AG20443 (cell line): ENCODE measurements around the gene PSMB11.
"Not testable (repeated sequence)": the region's sequence is repeated elsewhere in the genome, so short reads cannot be mapped to it uniquely, and the experiment has no call there.

Experiments used
- DNase-seq: peaks from one replicate; pipeline ENCODE4 v3.0.0; 2012; ENCODE audit warnings: low spot score, mixed read lengths

PSMB11 gene

GRCh38 chr14:23042162-23042965 is at the start of gene PSMB11:
PSMB11 (plus strand) TSS chr14:23042212; CDS start chr14:23042226, 14 bp downstream.
- DNase-seq = no peak

DNA sequence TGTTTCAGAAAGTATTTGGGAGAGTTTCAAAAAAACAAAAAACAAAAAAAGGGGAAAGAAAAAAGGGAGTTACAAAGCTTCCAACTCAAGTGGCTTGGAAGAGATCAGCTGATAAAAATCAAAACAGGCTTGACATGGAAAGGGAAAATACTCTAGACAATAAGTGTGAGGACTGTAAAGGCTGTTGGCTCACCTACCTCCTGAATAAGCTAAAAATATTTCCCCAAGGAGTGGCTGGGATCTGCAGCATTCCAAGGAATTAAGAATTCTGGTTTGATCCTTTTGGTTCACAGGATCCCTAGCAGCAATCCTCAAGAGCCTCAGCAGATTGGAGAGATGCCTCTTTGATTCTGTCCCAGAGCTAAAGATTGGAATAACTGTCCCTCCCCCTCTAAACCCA is 48.5 kb upstream of the PSMB11 start:
- no peak for DNase-seq

DNA sequence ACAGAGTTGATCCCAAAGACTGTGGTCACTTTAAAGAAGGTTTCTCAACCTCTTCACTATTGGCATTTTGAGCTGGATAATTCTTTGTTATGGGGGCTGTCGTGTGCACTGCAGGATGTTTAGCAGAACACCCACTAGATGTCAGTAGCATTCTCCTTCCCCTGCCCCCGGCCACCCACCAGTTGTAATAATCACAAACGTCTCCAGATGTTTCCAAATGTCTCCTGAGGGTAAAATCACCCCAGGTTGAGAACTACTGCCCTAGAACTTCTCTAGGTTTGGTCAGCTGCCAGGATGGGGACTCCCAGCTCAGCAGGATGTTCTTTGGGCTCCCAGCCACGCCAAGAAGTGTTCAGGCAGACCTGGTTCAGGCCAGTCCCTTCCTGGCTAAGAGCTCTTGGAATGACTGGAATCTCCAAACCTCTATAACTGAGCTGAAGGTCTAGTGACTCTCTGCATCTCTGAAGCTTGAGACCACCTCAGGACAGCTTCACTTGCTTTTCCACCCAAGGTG is 47.2 kb upstream of the PSMB11 start:
- peak; percentile 51 for DNase-seq

GRCh38 chr14:22995889-22996625 is 46.0 kb upstream of the PSMB11 start:
- DNase-seq = no peak

GRCh38 chr14:22996768-22997654 is 45.0 kb upstream of the PSMB11 start:
- no peak for DNase-seq

- DNase-seq = no peak
Observed at GRCh38 chr14:22997676-22998323, 44.2 kb upstream of the PSMB11 start.

DNA sequence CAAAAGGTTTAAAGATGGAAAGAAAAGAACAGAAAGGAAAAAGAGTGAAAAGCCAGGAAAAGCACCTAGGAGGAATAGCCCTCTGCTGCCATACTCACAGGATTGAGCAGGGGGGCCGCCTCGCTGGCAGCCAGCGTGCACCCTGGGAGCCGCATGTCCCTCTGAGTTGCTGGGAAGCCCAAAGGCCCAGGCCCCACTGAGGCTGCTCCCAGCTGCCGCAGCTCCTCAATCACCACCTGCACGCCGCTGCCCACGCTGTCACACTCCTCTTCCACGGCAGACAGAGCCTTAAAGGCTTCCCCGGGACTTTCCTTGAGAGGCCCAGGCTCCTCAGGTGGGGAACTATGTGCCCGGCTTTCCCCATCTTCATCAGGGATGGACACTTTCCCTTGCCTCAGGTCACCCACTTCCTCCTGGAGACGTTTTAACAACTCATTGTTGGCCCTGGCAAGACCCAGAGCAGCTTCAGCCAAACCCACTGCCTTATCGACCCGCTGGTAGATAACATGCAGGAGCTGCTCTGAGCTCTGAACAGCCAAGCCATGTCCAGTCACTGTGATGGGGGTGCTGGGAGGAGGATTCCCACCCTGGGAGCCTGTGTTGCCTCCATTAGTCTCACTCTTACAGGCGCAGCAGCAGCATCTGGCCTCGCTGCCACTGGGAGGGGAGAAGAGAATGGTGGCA is 43.5 kb upstream of the PSMB11 start:
- no peak for DNase-seq

DNA sequence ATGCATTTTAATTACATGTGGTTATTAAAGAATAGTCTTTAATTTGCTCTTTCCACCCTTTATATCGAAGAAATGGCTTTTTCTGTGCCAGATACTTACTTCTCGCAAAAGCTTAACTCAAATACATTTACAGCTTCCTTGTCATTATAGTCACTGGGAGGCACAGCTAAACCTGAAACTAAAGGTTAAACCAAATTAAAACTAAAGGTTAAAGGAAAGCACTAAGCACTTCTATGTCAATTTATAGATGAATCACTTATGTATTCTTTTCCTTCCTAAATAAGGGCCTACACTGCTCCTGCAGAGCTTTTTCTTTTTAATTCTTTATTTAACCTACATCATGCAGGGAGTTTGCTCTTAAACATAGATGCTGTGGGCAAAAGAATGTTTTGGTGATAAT is 41.2 kb upstream of the PSMB11 start:
- DNase-seq = no peak

DNA sequence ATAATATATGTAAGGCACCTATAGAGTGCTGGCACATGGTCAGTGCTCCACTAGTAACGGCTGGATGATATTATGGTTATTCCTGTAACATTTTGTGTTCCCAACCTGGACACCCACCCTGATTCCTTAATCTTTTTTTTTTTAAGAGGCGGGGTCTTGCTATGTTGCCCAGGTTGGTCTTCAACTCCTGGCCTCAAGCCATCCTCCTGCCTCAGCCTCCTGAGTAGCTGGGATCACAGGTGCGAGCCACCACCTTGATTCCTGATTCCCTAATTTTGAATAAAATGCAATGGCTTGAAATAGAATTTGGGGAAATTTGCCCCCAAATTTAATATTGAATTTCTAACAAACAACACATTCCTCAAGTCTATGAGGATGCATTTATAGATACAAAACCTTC is 39.4 kb upstream of the PSMB11 start:
- no peak for DNase-seq

- DNase-seq = not testable (repeated sequence)
Observed at GRCh38 chr14:23004274-23004673, 37.7 kb upstream of the PSMB11 start.

DNA sequence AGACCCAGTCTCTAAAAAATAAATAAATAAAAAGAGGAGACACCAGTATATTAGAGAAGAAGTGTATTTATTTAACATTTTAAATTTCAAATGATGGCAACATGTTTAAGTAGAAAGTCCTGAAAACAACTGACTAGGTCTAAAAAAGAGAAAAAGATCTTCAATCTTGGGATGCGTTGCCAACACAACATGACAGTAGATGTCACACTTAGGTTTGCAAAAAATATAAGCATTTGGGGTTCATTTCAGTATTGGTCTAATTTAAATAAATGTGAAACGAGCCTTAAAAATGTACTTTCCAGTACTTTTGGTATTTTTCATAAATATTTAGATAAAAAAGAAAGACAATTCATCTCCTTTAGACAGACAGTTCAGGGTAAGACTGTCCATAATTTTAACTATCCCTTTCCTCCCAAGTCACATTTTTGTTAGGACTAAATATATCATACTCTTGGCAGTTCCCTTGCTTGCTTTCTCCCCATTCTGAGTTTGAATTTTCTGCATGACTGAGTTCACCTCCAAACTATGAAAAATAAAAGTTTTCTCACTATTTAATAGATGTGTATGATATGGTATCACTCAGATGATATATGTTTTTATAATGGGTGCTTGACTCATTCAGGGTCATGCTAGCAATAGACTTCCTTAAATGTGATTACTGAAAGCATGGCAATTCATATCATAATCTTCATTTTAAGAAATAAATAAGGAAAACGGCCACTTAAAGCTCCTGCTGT is 36.4 kb upstream of the PSMB11 start:
- no peak for DNase-seq

- DNase-seq = no peak
Observed at GRCh38 chr14:23006188-23006534, 35.9 kb upstream of the PSMB11 start.

GRCh38 chr14:23006544-23007419 is 35.2 kb upstream of the PSMB11 start:
- DNase-seq = peak; percentile 97

- no peak for DNase-seq
Observed at GRCh38 chr14:23008831-23009230, 33.2 kb upstream of the PSMB11 start.

DNA sequence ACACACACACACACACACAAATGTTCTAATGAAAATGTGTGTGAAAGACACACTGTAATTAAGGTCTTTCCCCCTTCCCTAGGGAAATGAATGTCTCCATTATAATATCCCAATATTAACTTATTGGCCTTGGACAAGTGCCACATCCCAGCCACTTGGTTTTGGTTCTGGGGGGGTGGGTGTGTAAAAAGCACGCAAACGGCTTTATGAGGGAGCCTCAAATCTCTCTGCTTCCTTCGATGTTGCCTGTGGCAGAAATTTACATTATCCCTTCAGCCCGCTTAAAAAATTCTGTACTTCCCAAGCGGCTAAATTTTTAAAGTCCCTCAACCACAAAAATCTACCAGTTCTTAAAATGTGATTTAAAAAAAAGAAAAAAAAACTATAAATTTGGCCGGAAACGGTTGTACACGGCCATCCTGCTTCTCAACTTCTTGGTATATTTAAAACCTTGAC is 32.5 kb upstream of the PSMB11 start:
- no peak for DNase-seq

DNA sequence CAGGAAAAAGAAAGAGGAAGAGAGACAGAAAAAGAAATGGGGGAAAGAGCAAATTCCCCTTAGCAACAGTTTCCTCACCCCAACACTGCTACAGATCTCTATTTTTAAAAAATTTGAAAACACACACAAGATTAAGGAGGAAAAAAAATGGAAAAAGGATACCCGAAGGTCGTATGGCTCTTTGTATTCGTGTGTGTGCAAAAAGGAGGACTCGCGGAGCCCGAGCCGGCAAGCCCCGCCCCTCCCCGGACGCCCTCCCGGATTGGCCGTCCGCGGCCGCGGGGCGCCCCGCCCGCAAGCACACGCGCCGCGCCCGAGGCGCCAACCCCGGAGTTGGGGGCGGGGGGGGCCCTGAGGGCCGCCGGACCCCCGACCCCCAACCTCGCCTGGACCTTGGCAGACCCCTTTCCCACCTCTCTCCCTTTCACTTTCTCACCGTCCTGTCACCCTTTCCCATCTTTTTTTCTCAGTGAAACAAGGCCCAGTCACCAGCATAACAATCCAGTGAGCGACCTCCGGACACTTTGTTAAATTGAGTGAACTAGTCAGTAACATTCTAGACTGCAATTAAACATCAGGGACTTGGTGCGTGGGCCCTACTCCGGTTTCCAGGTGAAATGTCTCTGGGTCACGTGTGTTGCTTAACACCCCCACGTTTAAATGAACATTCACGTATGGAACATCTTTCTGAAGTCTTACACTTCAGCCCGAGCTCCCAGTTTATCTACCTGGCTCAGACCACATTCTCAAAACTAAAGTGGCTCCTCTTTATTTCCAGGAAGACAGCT is 31.9 kb upstream of the PSMB11 start, which contains the start of gene C14orf93:
Gene C14orf93 (minus strand): TSS at position 205 of the 788 bp plus-strand sequence. CDS start 11,120 bp downstream, outside the sequence.
- DNase-seq = peak; percentile 95

- DNase-seq = no peak
Observed at GRCh38 chr14:23013054-23013748, 28.8 kb upstream of the PSMB11 start.

- not testable (repeated sequence) for DNase-seq
Observed at GRCh38 chr14:23013749-23014054, 28.3 kb upstream of the PSMB11 start.
